ENCODE results near the gene CERS6. TPM values are rescaled to one million over a fixed set of nuclear protein-coding genes. Genes with fewer than 3 reads are reported as not detected.
"Not testable (repeated sequence)": the region's sequence is repeated elsewhere in the genome, so short reads cannot be mapped to it uniquely, and the experiment has no call there.

CERS6 gene
- total RNA-seq, 8 experiments from 2014 or later: 18.2 to 59.9 (median 39.7) TPM

DNA sequence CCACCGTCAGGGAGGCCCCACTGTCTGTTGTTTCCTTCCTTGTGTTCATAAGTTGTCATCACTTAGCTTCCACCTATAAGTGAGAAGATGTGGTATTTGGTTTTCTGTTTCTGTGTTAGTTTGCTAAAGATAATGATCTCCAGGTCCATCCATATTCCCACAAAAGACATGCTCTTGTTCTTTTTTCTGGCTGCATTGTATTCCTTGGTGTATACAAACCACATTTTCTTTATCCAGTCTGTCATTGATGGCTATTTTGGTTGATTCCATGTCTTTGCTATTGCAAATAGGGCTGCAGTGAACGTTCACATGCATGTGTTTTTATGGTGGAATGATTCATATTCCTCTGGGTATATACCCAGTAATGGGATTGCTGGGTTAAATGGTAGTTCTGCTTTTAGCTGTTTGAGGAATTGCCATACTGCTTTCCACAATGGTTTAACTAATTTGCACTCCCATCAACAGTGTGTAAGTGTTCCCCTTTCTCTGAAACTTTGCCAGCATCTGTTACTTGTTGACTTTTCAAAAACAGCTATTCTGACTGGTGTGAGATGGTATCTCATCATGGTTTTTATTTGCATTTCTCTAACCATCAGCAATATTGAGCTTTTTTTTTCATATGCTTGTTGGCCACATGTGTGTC lies 189.7 kb downstream of the CERS6 start:
- WGBS, 10 experiments: 73 to 100% (median 88%) methylated on average over 1 to 2 of the region's 2 CpGs; no CpG with 5 or more reads in 1 of the 10 experiments
- ATAC-seq (replicated peaks in 6 of 8): no peak
- H3K27ac ChIP-seq: no peak overlapping the region
- in situ Hi-C loops (cut with MboI; ENCODE audit: low pct_unique_long_range_greater_than_20kb in 2 of 9, low sequenced_read_pairs in 9 of 9, unreplicated experiment in 9 of 9): no loop called here
- peaks cover 10 to 22% of the 10 kb centered on the region in 2 donors for H3K4me1 ChIP-seq (replicated peaks in 1 of 2)
- H3K4me3 ChIP-seq: no peak overlapping the region

DNA sequence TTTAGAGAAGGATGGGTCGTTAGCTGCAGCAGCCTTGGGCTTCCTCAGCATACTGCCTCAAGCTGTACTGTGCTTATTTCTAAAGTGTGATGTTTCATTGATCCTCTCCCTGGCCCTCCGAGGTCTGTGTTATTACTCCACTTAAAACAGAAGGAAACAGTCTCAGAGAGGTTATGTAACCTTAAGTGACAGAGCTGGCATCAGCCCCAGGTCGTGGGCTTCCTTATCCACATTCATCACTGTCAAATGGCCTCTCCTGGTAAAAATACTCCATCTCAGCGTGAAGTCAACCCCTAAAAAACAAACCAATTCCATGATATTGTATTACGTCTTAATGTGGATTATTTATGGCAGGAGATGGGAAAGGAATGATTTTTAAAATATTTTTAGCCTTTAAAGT lies 193.0 kb downstream of the CERS6 start:
- Histone ChIP-seq H3K4me1 (replicated peaks in 1 of 2) (peaks cover 21 to 23% of the 10 kb centered on the region in 2 donors), H3K4me3 (no peak overlapping the region), H3K27ac (no peak overlapping the region)
- in situ Hi-C loops (cut with MboI; ENCODE audit: low pct_unique_long_range_greater_than_20kb in 2 of 9, low sequenced_read_pairs in 9 of 9, unreplicated experiment in 9 of 9): no loop called here
- WGBS, 10 experiments: 47 to 87% (median 55%) methylated on average over 2 to 5 of the region's 5 CpGs; no CpG with 5 or more reads in 1 of the 10 experiments
- ATAC-seq (replicated peaks in 6 of 8): peak in 3 of 8 experiments; percentile 20 to 27 (median 26)

DNA sequence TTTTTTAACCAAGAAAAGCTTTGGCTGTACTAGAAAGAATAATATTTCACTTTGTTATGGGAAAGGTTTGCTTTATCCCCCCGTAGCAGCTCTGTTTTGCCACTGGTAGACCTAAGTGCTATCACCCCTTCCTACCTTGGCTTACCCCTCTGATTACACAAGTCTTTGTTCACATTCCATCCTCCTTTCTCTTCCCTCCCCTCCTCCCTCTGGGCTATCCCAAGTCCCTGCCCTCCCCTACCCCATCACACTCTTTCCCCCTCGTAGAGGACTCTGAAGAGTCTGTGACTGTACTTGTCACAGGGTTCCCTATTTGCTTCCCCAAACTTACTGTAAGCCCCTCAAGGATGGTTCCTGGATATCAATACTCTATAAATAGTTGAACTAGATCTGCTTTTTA lies 193.5 kb downstream of the CERS6 start:
- H3K4me1 ChIP-seq (replicated peaks in 1 of 2): peaks cover 23% of the 10 kb centered on the region in 2 donors
- WGBS, 10 experiments: 63 to 77% (median 67%) methylated on average over 1 to 2 of the region's 2 CpGs; no CpG with 5 or more reads in 7 of the 10 experiments
- H3K4me3 ChIP-seq: no peak overlapping the region
- in situ Hi-C loops (cut with MboI; ENCODE audit: low pct_unique_long_range_greater_than_20kb in 2 of 9, low sequenced_read_pairs in 9 of 9, unreplicated experiment in 9 of 9): no loop called here
- ATAC-seq (replicated peaks in 6 of 8): peak in 1 of 8 experiments; percentile 13
- no peak overlapping the region for H3K27ac ChIP-seq

DNA sequence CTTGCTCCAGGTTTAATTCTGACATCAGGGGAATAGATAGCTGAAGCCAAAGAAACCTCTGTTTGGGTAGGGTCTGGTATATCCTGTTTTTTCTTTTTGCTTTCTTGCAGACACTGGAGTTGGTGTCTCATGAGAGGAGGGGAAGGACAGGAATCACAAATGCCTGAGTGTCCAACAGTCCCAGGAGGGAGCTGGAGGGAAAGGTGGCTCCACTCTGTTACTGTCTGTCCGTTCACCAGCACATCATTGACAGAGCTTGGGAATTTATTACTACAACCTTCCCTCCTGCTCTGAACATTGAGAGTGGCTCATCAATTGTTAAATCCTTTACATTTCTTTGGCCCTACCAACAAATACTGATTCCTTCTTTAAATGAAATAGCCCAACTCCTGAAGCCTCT lies 194.1 kb downstream of the CERS6 start:
- in situ Hi-C loops (cut with MboI; ENCODE audit: low pct_unique_long_range_greater_than_20kb in 2 of 9, low sequenced_read_pairs in 9 of 9, unreplicated experiment in 9 of 9): no loop called here
- no peak overlapping the region for H3K27ac ChIP-seq
- H3K4me3 ChIP-seq: no peak overlapping the region
- peak in 4 of 8 experiments; percentile 34 to 70 (median 62) for ATAC-seq (replicated peaks in 6 of 8)
- 17 to 67% (median 40%) methylated on average over 1 of the region's 1 CpG; no CpG with 5 or more reads in 5 of the 10 experiments for WGBS, 10 experiments
- H3K4me1 ChIP-seq (replicated peaks in 1 of 2): peaks cover 23% of the 10 kb centered on the region in 2 donors

DNA sequence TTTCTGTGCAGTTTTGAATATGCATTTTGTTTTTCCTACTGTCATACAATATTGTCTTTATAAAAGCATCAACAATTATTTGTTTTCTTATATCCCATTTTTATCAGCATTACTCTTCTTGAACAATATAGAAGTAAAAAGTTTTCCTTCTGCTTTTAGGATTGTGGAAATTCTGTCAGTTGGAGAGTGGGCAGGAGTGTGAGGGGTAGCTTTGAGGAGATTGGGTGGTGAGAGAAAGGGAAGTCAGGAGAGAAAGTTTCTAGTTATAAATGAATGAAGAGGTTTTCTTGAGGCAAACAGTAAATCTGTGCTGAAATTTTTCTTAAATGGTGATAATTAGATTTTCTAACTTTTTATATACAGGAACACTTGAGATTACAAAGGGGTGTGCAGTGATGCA lies 194.7 kb downstream of the CERS6 start:
- no peak for ATAC-seq (replicated peaks in 6 of 8)
- Histone ChIP-seq H3K27ac (no peak overlapping the region), H3K4me3 (no peak overlapping the region), H3K4me1 (replicated peaks in 1 of 2) (peaks cover 23% of the 10 kb centered on the region in 2 donors)
- in situ Hi-C loops (cut with MboI; ENCODE audit: low pct_unique_long_range_greater_than_20kb in 2 of 9, low sequenced_read_pairs in 9 of 9, unreplicated experiment in 9 of 9): no loop called here

DNA sequence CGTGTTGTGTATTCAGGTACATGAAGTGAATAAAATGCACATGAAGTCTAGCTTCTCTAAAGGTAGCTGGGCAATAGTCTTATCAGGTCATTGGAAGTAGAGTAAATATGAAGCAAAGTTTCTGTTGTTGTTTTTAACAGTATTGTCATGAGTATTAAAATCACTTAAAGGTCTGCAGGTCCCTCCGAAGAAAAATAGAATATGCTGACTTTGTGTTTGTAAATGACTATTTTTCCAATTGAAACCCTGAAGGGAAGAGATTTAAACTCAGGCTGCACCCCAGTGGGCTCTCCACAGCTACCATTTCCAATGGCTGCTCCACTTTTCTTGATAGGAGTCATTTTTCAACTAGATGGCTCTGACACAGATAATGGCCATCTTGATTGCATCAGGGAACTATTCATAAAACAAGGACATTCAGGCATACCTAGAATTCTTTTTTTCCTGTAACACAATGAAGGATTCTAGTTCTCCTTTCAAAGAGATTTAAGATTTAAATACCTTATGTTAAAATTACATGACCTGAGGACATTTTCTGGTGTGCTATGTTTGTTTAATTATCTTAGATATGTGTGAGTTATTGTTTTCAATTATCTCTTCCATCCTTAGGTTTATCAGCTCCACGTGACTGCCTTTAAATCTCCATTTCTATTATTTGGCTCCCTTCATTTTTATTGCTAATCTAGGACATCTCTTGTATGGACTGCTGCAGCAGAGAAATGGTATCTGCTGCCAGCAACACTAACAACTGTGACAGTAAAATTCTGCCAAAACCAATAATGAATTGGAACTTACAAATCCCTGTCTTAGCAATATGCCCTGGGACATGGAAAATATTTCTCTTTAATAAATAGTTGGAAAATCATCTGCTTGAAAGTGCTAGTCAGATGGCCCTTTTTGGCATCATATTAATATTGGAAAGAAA lies 197.2 kb downstream of the CERS6 start:
- WGBS, 10 experiments: 17 to 88% (median 57%) methylated on average over 1 to 3 of the region's 3 CpGs; no CpG with 5 or more reads in 1 of the 10 experiments
- in situ Hi-C loops (cut with MboI; ENCODE audit: low pct_unique_long_range_greater_than_20kb in 2 of 9, low sequenced_read_pairs in 9 of 9, unreplicated experiment in 9 of 9): no loop called here
- H3K27ac ChIP-seq: peak overlapping the region; percentile 47 to 57
- H3K4me3 ChIP-seq: no peak overlapping the region
- H3K4me1 ChIP-seq (replicated peaks in 1 of 2): peaks cover 23% of the 10 kb centered on the region in 2 donors
- ATAC-seq (replicated peaks in 6 of 8): peak in 5 of 8 experiments; percentile 58 to 87 (median 67)

GRCh38 chr2:168654705-168655104 lies 198.6 kb downstream of the CERS6 start:
- 71 to 100% (median 100%) methylated on average over 1 of the region's 1 CpG; no CpG with 5 or more reads in 4 of the 10 experiments for WGBS, 10 experiments
- no peak overlapping the region for H3K27ac ChIP-seq
- peaks cover 18 to 20% of the 10 kb centered on the region in 2 donors for H3K4me1 ChIP-seq (replicated peaks in 1 of 2)
- in situ Hi-C loops (cut with MboI; ENCODE audit: low pct_unique_long_range_greater_than_20kb in 2 of 9, low sequenced_read_pairs in 9 of 9, unreplicated experiment in 9 of 9): no loop called here
- H3K4me3 ChIP-seq: no peak overlapping the region
- no peak for ATAC-seq (replicated peaks in 6 of 8)

- in situ Hi-C loops (cut with MboI; ENCODE audit: low pct_unique_long_range_greater_than_20kb in 2 of 9, low sequenced_read_pairs in 9 of 9, unreplicated experiment in 9 of 9): no loop called here
- Histone ChIP-seq H3K4me3 (no peak overlapping the region), H3K27ac (no peak overlapping the region), H3K4me1 (replicated peaks in 1 of 2) (peaks cover 20% of the 10 kb centered on the region in 2 donors)
- 86 to 100% (median 100%) methylated on average over 1 of the region's 1 CpG; no CpG with 5 or more reads in 2 of the 10 experiments for WGBS, 10 experiments
- ATAC-seq (replicated peaks in 6 of 8): no peak
Measured at GRCh38 chr2:168655207-168655606, 199.1 kb downstream of the CERS6 start.

DNA sequence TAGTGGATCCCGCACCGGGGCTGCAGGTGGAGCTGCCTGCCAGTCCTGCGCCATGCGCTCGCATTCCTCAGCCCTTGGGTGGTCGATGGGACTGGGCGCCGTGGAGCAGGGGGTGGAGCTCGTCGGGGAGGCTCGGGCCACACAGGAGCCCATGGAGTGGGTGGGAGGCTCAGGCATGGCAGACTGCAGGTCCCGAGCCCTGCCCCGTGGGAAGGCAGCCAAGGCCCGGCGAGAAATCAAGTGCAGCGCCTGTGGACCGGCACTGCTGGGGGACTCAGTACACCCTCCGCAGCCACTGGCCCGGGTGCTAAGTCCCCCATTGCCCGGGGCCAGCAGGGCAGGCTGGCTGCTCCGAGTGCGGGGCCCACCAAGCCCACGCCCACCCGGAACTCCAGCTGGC lies 201.3 kb downstream of the CERS6 start:
- peaks cover 32 to 35% of the 10 kb centered on the region in 2 donors for H3K4me1 ChIP-seq (replicated peaks in 1 of 2)
- H3K4me3 ChIP-seq; H3K27ac ChIP-seq; ATAC-seq (replicated peaks in 6 of 8); in situ Hi-C loops (cut with MboI; ENCODE audit: low pct_unique_long_range_greater_than_20kb in 2 of 9, low sequenced_read_pairs in 9 of 9, unreplicated experiment in 9 of 9): not testable (repeated sequence)
- no CpG with 5 or more reads among the region's 24 CpGs for WGBS, 10 experiments

DNA sequence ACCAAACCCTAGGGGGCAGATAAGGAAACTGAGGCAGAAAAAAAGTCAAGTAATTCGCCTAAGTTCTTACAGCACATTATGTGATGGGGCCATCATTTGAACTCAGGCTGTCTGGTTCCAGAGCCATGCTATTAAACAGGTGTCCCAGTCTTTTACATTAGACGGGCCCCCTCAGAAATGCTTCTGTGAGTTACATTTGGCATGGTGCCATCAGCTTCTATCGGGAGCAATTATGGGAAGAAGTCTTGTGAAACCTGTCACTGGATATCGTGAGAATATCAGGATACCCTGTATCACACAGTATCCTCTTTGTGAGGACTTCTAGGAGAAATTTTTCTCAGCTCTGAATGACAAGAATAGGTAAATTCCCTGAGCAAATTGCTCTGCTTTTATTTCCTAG lies 202.6 kb downstream of the CERS6 start:
- WGBS, 10 experiments: 17 to 100% (median 90%) methylated on average over 1 to 4 of the region's 4 CpGs; no CpG with 5 or more reads in 1 of the 10 experiments
- H3K4me1 ChIP-seq (replicated peaks in 1 of 2): peaks cover 31 to 45% of the 10 kb centered on the region in 2 donors
- H3K27ac ChIP-seq: no peak overlapping the region
- no peak overlapping the region for H3K4me3 ChIP-seq
- in situ Hi-C loops (cut with MboI; ENCODE audit: low pct_unique_long_range_greater_than_20kb in 2 of 9, low sequenced_read_pairs in 9 of 9, unreplicated experiment in 9 of 9): no loop called here
- no peak for ATAC-seq (replicated peaks in 6 of 8)

DNA sequence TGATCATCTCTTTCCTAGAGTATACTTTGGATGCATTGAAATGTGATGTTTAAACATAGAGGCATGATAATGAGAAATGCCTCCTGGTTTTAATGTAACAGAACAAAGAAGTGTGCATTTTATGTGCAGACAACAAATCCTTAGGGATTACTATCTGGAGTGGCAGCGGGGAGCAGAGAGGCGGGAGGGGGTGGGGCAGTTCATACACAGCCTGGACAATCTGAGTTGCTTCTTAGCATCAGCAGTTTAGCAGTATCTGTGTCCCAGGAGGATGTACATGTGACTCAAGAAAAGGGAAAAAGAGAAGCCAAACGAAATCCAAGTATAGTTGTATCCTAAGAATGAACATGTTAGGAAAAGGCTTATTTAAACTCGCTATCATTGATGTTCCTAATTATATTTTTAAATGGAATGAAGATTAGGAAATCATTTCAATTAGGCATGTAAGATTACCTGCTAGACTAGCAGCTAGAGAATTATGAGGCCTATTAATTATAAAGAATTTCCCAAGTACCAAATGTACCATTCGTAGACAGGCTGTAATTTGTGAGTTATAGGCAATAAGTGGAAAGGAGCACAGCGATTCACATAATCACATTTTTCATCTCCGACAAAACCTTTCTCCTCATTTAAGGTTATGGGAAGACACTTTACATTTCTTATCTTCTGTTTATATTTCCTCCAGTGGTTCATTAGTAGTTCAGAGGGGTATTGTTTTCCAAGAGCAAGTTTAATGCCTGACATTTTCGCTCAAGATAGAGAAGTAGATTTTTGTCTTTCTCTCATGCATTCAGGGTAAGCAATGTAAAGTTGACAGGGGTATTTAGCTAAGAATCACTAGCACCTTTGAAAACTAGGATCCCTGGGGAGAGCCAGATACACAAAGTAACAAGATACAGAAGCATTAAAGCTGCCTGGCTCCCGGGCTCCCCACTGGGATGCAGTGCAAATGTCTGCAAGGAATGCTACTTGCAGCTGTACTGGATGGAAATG lies 205.1 kb downstream of the CERS6 start:
- peak in 5 of 8 experiments; percentile 81 to 96 (median 95) for ATAC-seq (replicated peaks in 6 of 8)
- peaks cover 32 to 45% of the 10 kb centered on the region in 2 donors for H3K4me1 ChIP-seq (replicated peaks in 1 of 2)
- WGBS, 10 experiments: 0 to 95% (median 44%) methylated on average over 2 to 9 of the region's 9 CpGs
- H3K4me3 ChIP-seq: peak overlapping the region in 1 of 5 donors; percentile 7
- in situ Hi-C loops (cut with MboI; ENCODE audit: low pct_unique_long_range_greater_than_20kb in 2 of 9, low sequenced_read_pairs in 9 of 9, unreplicated experiment in 9 of 9): no loop called here
- peak overlapping the region; percentile 20 to 55 for H3K27ac ChIP-seq

- Histone ChIP-seq H3K4me3 (no peak overlapping the region), H3K27ac (peak overlapping the region in 1 of 2 donors; percentile 47), H3K4me1 (replicated peaks in 1 of 2) (peaks cover 32 to 45% of the 10 kb centered on the region in 2 donors)
- peak in 5 of 8 experiments; percentile 43 to 59 (median 54) for ATAC-seq (replicated peaks in 6 of 8)
- in situ Hi-C loops (cut with MboI; ENCODE audit: low pct_unique_long_range_greater_than_20kb in 2 of 9, low sequenced_read_pairs in 9 of 9, unreplicated experiment in 9 of 9): no loop called here
- WGBS, 10 experiments: 26 to 75% (median 47%) methylated on average over 2 to 3 of the region's 3 CpGs; no CpG with 5 or more reads in 1 of the 10 experiments
Measured at GRCh38 chr2:168661863-168662256, 205.8 kb downstream of the CERS6 start.
